SK-N-SH (cell line): Measurements from ENCODE around the gene TTC28. TPM values are rescaled to one million over a fixed set of nuclear protein-coding genes. Genes with fewer than 3 reads are reported as not detected.

ENCODE experiments used
- CTCF ChIA-PET: fragments of 300-600, 350-600 bp; formaldehyde crosslinking; extraction: SDS; loops from one replicate; lab custom pipeline; 2021; lab: Yijun Ruan, JAX
- POLR2A ChIA-PET: fragments of 350-600 bp; sonication (Branson Sonifier 250); formaldehyde crosslinking; extraction: SDS; loops from one replicate; lab custom pipeline; 2020; ENCODE audit warnings: antibody characterized with exemption, inconsistent platforms; lab: Yijun Ruan, JAX
- DNase-seq: peaks from one replicate; pipeline ENCODE4 v3.0.0; 2012
- H2AFZ ChIP-seq: fragments of 200-600 bp; sonication (generic); 2 replicates; pipeline ENCODE4 v1.8.1; 2016; ENCODE audit warnings: antibody characterized with exemption, mild to moderate bottlenecking, low read depth
- H3F3A ChIP-seq: fragments of 200-600 bp; sonication (generic); replicated peaks from 2 replicates; pipeline ENCODE3; 2016; ENCODE audit warnings: antibody characterized with exemption, mild to moderate bottlenecking; ENCODE audit not compliant: insufficient read depth
- H3K27ac ChIP-seq, 2 experiments: fragments of 200-500 bp in 1 of 2; fragments of 200-600 bp in 1 of 2; sonication (Bioruptor generic) in 1 of 2; sonication (generic), shearing (Covaris generic) in 1 of 2; 2 replicates each; pipeline versions ENCODE4 v1.5.1 to v1.6.1; 2014 to 2016; ENCODE audit warnings: low read depth in 2 of 2, inconsistent platforms in 1 of 2, low read length in 1 of 2, mild to moderate bottlenecking in 1 of 2, mixed read lengths in 1 of 2
- H3K27me3 ChIP-seq: fragments of 200-600 bp; sonication (generic), shearing (Covaris generic); 2 replicates; pipeline ENCODE4 v1.6.1; 2016; ENCODE audit warnings: mixed run types; ENCODE audit not compliant: insufficient read depth
- H3K36me3 ChIP-seq, 2 experiments: fragments of 200-500 bp in 1 of 2; fragments of 200-600 bp in 1 of 2; sonication (Bioruptor generic) in 1 of 2; sonication (generic) in 1 of 2; replicated peaks in 1 of 2; 2 replicates each; pipeline versions ENCODE3 to v1.5.1; 2014 to 2016; ENCODE audit warnings: low read length in 1 of 2, mild to moderate bottlenecking in 1 of 2; ENCODE audit not compliant: insufficient read depth in 2 of 2, control insufficient read depth in 1 of 2
- H3K4me1 ChIP-seq, 2 experiments: fragments of 200-500 bp in 1 of 2; fragments of 200-600 bp in 1 of 2; sonication (Bioruptor generic) in 1 of 2; sonication (generic), shearing (Covaris generic) in 1 of 2; 2 replicates each; pipeline versions ENCODE4 v1.5.1 to v1.6.1; 2014 to 2016; ENCODE audit warnings: low read depth in 1 of 2, low read length in 1 of 2, mixed run types in 1 of 2; ENCODE audit not compliant: insufficient read depth in 2 of 2, control insufficient read depth in 1 of 2
- H3K4me2 ChIP-seq: fragments of 200-600 bp; sonication (generic), shearing (Covaris generic); 2 replicates; pipeline ENCODE4 v1.6.1; 2017; ENCODE audit warnings: mixed run types
- H3K4me3 ChIP-seq, 2 experiments: fragments of 200-500 bp in 1 of 2; fragments of 200-600 bp in 1 of 2; sonication (Bioruptor generic) in 1 of 2; sonication (generic), shearing (Covaris generic) in 1 of 2; 2 replicates each; pipeline versions ENCODE4 v1.5.1 to v1.8.1; 2014 to 2016; ENCODE audit warnings: low read depth in 2 of 2, inconsistent platforms in 1 of 2, low read length in 1 of 2, mild to moderate bottlenecking in 1 of 2, mixed read lengths in 1 of 2, moderate library complexity in 1 of 2
- H3K79me2 ChIP-seq: fragments of 200-600 bp; sonication (generic); 2 replicates; pipeline ENCODE4 v1.8.1; 2017; ENCODE audit warnings: mild to moderate bottlenecking; ENCODE audit not compliant: insufficient read depth
- H3K9ac ChIP-seq: fragments of 200-600 bp; sonication (generic); 2 replicates; pipeline ENCODE4 v1.6.1; 2017; ENCODE audit warnings: mixed run types
- H3K9me2 ChIP-seq: fragments of 200-600 bp; sonication (generic); 2 replicates; pipeline ENCODE4 v1.6.1; 2017; ENCODE audit warnings: mixed run types
- H3K9me3 ChIP-seq: fragments of 200-600 bp; sonication (generic); 2 replicates; pipeline ENCODE4 v1.6.1; 2017; ENCODE audit warnings: mixed run types, mild to moderate bottlenecking, moderate library complexity
- H4K20me1 ChIP-seq: fragments of 200-600 bp; sonication (generic); 2 replicates; pipeline ENCODE4 v1.6.1; 2017; ENCODE audit warnings: mild to moderate bottlenecking, mixed run types; ENCODE audit not compliant: insufficient read depth
- CHD2 ChIP-seq: fragments of 150-350 bp; IDR thresholded peaks from 2 replicates; pipeline ENCODE4 v1.6.1; 2018; ENCODE audit warnings: low read length; ENCODE audit not compliant: partially characterized antibody
- EZH2phosphoT487 ChIP-seq: fragments of 200-600 bp; sonication (generic); IDR thresholded peaks from 2 replicates; pipeline ENCODE4 v1.6.1; 2017; ENCODE audit warnings: low read depth, mixed run types, mild to moderate bottlenecking, antibody characterized with exemption, moderate library complexity, borderline replicate concordance
- FOSL2 ChIP-seq: IDR thresholded peaks from 2 replicates; pipeline ENCODE4 v1.4.0; 2012; ENCODE audit warnings: low read depth, mild to moderate bottlenecking, moderate library complexity, borderline replicate concordance
- IRF3 ChIP-seq: fragments of 150-350 bp; IDR thresholded peaks from 2 replicates; pipeline ENCODE4 v1.6.1; 2016; ENCODE audit warnings: mild to moderate bottlenecking, low read depth, low read length
- MAX ChIP-seq: IDR thresholded peaks from 2 replicates; pipeline ENCODE4 v1.4.0; 2012; ENCODE audit warnings: low read depth
- MXI1 ChIP-seq: IDR thresholded peaks from 2 replicates; pipeline ENCODE4 v1.6.1; 2012; ENCODE audit warnings: mild to moderate bottlenecking, low read depth, low read length, improper control_type of control experiment
- RAD21 ChIP-seq: IDR thresholded peaks from 2 replicates; pipeline ENCODE4 v1.6.1; 2012; ENCODE audit warnings: mild to moderate bottlenecking, low read length
- RXRA ChIP-seq: IDR thresholded peaks from 2 replicates; pipeline ENCODE4 v1.4.0; 2012; ENCODE audit warnings: low read depth, mild to moderate bottlenecking, borderline replicate concordance
- TEAD4 ChIP-seq: IDR thresholded peaks from 2 replicates; pipeline ENCODE4 v1.4.0; 2012; ENCODE audit warnings: mild to moderate bottlenecking, borderline replicate concordance; ENCODE audit not compliant: insufficient read depth
- USF1 ChIP-seq: IDR thresholded peaks from 2 replicates; pipeline ENCODE4 v1.4.0; 2012; ENCODE audit warnings: low read depth, borderline replicate concordance
- USF2 ChIP-seq: fragments of 150-350 bp; IDR thresholded peaks from 2 replicates; pipeline ENCODE4 v1.6.1; 2017; ENCODE audit warnings: antibody characterized with exemption, low read length, low read depth, borderline replicate concordance
- WGBS: methylation state at CpG from one replicate; pipeline ENCODE4 v1.1.6; 2017; ENCODE audit warnings: low lambda C conversion rate; 5-methylcytosine and 5-hydroxymethylcytosine counted together
- polyA plus RNA-seq, 3 experiments: library from polyadenylated mRNA; depleted of rRNA; stranded (reverse); fragments of >200 nt; gene quantifications; 2 replicates each; pipeline ENCODE4 v1.2.3, GENCODE V29; 2012

Gene TTC28
- polyA plus RNA-seq, 1 of the 3 experiments (the other 2 are of a cell fraction): 5.9 TPM

GRCh38 chr22:28000361-28000760, 679.3 kb downstream of the TTC28 start:
- Histone ChIP-seq H3K9ac (no peak overlapping the region), H3K9me2 (no peaks in the 10 kb centered on the region), H3K36me3 (peaks cover 0 to 34% of the 10 kb centered on the region in 2 experiments), H3K4me2 (no peak overlapping the region), H3K4me3 (no peak overlapping the region), H3K4me1 (no peaks in the 10 kb centered on the region; a peak in 1 of 4 replicates), H3F3A (no peaks in the 10 kb centered on the region), H2AFZ (no peak overlapping the region), H3K27ac (no peak overlapping the region), H3K9me3 (no peaks in the 10 kb centered on the region), H3K79me2 (no peaks in the 10 kb centered on the region), H4K20me1 (no peaks in the 10 kb centered on the region)
- 98% methylated on average over 8 of the region's 9 CpGs for WGBS
- no peak for DNase-seq
- CTCF ChIA-PET: interaction anchor here (1.3 to 32.5 kb wide), 3 partner anchors 8 to 116 kb away, joined by 7 to 630 read pairs (median 9); no protein-coding TSS in a partner anchor
- POLR2A ChIA-PET: no interaction called here
- TF ChIP-seq TEAD4 (no peak), USF1 (no peak), MAX (no peak), CHD2 (no peak), MXI1 (no peak)
- TF ChIP-seq, all 33 proteins: peak for 0
- no peaks in the 10 kb centered on the region for H3K27me3 ChIP-seq

- WGBS: 98% methylated on average over 6 of the region's 6 CpGs
- TF ChIP-seq USF1 (no peak), RXRA (no peak), FOSL2 (no peak), IRF3 (no peak), RAD21 (no peak), EZH2phosphoT487 (no peak), USF2 (no peak)
- no peak for DNase-seq
- H3K4me1 ChIP-seq: no peaks in the 10 kb centered on the region; a peak in 1 of 4 replicates
- H3K27me3 ChIP-seq: no peaks in the 10 kb centered on the region
- no peak overlapping the region for H3K4me3 ChIP-seq
- ChIA-PET CTCF (interaction anchor here (2.1 to 32.5 kb wide), 2 partner anchors 9 to 115 kb away, joined by 9 to 630 read pairs; no protein-coding TSS in a partner anchor), POLR2A (no interaction called here)
- no peaks in the 10 kb centered on the region for H4K20me1 ChIP-seq
- no peak overlapping the region for H3K27ac ChIP-seq
- H3K9ac ChIP-seq: no peak overlapping the region
- H3K9me3 ChIP-seq: no peaks in the 10 kb centered on the region
- H3F3A ChIP-seq: no peaks in the 10 kb centered on the region
- no peak overlapping the region for H3K4me2 ChIP-seq
- no peaks in the 10 kb centered on the region for H3K79me2 ChIP-seq
- H3K36me3 ChIP-seq: peaks cover 0 to 37% of the 10 kb centered on the region in 2 experiments
- no peak overlapping the region for H2AFZ ChIP-seq
- no peaks in the 10 kb centered on the region for H3K9me2 ChIP-seq
These were observed 679.8 kb downstream of the TTC28 start for GRCh38 chr22:27999876-28000275.
